Colonic mucosa (tissue), 4 donors: ENCODE measurements around the gene DHRSX. TPM values are rescaled to one million over a fixed set of nuclear protein-coding genes. Genes with fewer than 3 reads are reported as not detected.

Experiments used
- DNase-seq: peaks from one replicate; pipeline ENCODE4 v3.0.0-alpha.2; 2020
- H3K27ac ChIP-seq: fragments of 200-600 bp; one replicate; pipeline ENCODE4 v1.8.0; 2021
- H3K27me3 ChIP-seq: fragments of 200-600 bp; one replicate; pipeline ENCODE4 v1.8.0; 2021
- H3K36me3 ChIP-seq: fragments of 200-600 bp; one replicate; pipeline ENCODE4 v1.8.0; 2021
- H3K4me1 ChIP-seq: fragments of 200-600 bp; one replicate; pipeline ENCODE4 v1.8.0; 2021; ENCODE audit warnings: mild to moderate bottlenecking
- H3K4me3 ChIP-seq: fragments of 200-600 bp; one replicate; pipeline ENCODE4 v1.8.0; 2021
- H3K9ac ChIP-seq, 2 donors: one replicate each; pipeline ENCODE4 v1.7.0; 2013; ENCODE audit warnings: control low read depth in 2 of 2, low read depth in 2 of 2, low read length in 2 of 2
- H3K9me3 ChIP-seq: fragments of 200-600 bp; one replicate; pipeline ENCODE4 v1.8.0; 2021
- CTCF ChIP-seq: fragments of 200-600 bp; IDR thresholded peaks from one replicate; pipeline ENCODE4 v1.8.0; 2022; ENCODE audit warnings: antibody characterized with exemption, mild to moderate bottlenecking
- intact Hi-C: fragments of 100-400 bp; cut with DNase I; formaldehyde crosslinking; loops from one replicate; pipeline ENCODE4 v1.14.1; 2022
- total RNA-seq, 2 donors: library from RNA; stranded (reverse); fragmentation: NEBNext Ultra II Directional in 1 of 2; extraction: Animal tissue kit (Norgen Biotek cat#: 25700) in 1 of 2; gene quantifications; one replicate each; pipeline ENCODE4 v1.2.1, GENCODE V29; 2021
- donor health status: healthy.
- donor health status: DM: no; HTN: no; CAD: no.
- donor health status: DM: no; HTN: no; CAD: no.

Gene DHRSX
- total RNA-seq, 2 donors from 2014 or later: 28.6 to 43.3 TPM

GRCh38 chrX:2340991-2341390 is 159.8 kb downstream of the DHRSX start:
- TF ChIP-seq CTCF: no peak
- no peak overlapping the region for H3K27ac ChIP-seq

GRCh38 chrX:2336181-2336580 is 164.6 kb downstream of the DHRSX start:
- H3K9ac ChIP-seq: no peak overlapping the region
- TF ChIP-seq CTCF: no peak
- no peak overlapping the region for H3K27ac ChIP-seq
- intact Hi-C loops: no loop called here
- no peaks in the 10 kb centered on the region for H3K9me3 ChIP-seq
- no peak overlapping the region for H3K4me3 ChIP-seq
- no peak for DNase-seq
- no peaks in the 10 kb centered on the region for H3K27me3 ChIP-seq
- H3K4me1 ChIP-seq: no peaks in the 10 kb centered on the region
- no peaks in the 10 kb centered on the region for H3K36me3 ChIP-seq

More at GRCh38 chrX:2340991-2341390, 159.8 kb downstream of the DHRSX start:
- Histone ChIP-seq H3K4me3 (no peak overlapping the region), H3K27me3 (no peaks in the 10 kb centered on the region), H3K36me3 (no peaks in the 10 kb centered on the region), H3K9me3 (no peaks in the 10 kb centered on the region), H3K9ac (no peak overlapping the region), H3K4me1 (no peaks in the 10 kb centered on the region)
- intact Hi-C loops: no loop called here
- no peak for DNase-seq

GRCh38 chrX:2334237-2334636 is 166.5 kb downstream of the DHRSX start:
- Histone ChIP-seq H3K27me3 (no peaks in the 10 kb centered on the region), H3K4me3 (no peak overlapping the region), H3K9me3 (no peaks in the 10 kb centered on the region), H3K9ac (no peak overlapping the region), H3K27ac (no peak overlapping the region), H3K4me1 (no peaks in the 10 kb centered on the region), H3K36me3 (no peaks in the 10 kb centered on the region)
- no peak for TF ChIP-seq CTCF
- no peak for DNase-seq
- intact Hi-C loops: no loop called here

GRCh38 chrX:2332252-2332651 is 168.5 kb downstream of the DHRSX start:
- Histone ChIP-seq H3K36me3 (no peaks in the 10 kb centered on the region), H3K27ac (no peak overlapping the region), H3K9me3 (no peaks in the 10 kb centered on the region), H3K4me1 (no peaks in the 10 kb centered on the region), H3K27me3 (no peaks in the 10 kb centered on the region), H3K4me3 (no peak overlapping the region), H3K9ac (no peak overlapping the region)
- TF ChIP-seq CTCF: no peak
- intact Hi-C loops: no loop called here
- DNase-seq: no peak

- no peaks in the 10 kb centered on the region for H3K27me3 ChIP-seq
- H3K27ac ChIP-seq: no peak overlapping the region
- intact Hi-C loops: no loop called here
- H3K4me3 ChIP-seq: no peak overlapping the region
- no peak for DNase-seq
- no peaks in the 10 kb centered on the region for H3K9me3 ChIP-seq
- H3K36me3 ChIP-seq: no peaks in the 10 kb centered on the region
- H3K4me1 ChIP-seq: no peaks in the 10 kb centered on the region
- H3K9ac ChIP-seq: no peak overlapping the region
- TF ChIP-seq CTCF: no peak
Measured at GRCh38 chrX:2330910-2331309, 169.9 kb downstream of the DHRSX start.

- Histone ChIP-seq H3K4me1 (no peaks in the 10 kb centered on the region), H3K36me3 (no peaks in the 10 kb centered on the region), H3K4me3 (no peak overlapping the region), H3K9ac (no peak overlapping the region), H3K27ac (no peak overlapping the region), H3K9me3 (no peaks in the 10 kb centered on the region), H3K27me3 (no peaks in the 10 kb centered on the region)
- no peak for DNase-seq
- no peak for TF ChIP-seq CTCF
- intact Hi-C loops: no loop called here
Measured at GRCh38 chrX:2330487-2330886, 170.3 kb downstream of the DHRSX start.
